ENCODE measurements around the gene NRTN. TPM values are rescaled to one million over a fixed set of nuclear protein-coding genes. Genes with fewer than 3 reads are reported as not detected.

Gene NRTN
- total RNA-seq, 2 experiments from 2014 or later, result 0.49 to 3.2 TPM

DNA sequence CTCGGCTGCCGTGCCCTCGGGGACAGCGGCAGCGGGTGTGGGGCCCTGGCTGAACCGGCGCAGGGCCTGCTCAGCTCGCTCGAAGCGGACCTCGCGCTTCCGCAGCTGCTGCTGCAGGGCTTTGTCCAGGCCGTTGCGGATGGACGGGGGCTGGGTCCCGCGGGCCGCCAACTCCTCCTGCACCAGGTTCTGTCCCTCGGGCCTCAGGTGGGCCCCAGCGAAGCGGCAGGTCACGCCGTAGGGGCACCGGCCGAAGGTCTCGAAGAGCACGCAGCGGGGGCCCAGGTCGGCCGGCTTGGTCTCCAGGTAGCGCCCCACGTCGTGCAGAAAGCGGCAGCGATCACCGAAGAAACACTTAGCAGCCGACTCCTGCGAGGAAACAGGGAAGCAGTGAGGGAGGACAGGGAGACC lies 15.5 kb upstream of the NRTN start:
- no peak for DNase-seq (ENCODE audit: low spot score)
- H3K9me3 ChIP-seq (ENCODE audit: low read length), result no peaks in the 10 kb centered on the region
- H4K20me1 ChIP-seq (ENCODE audit: insufficient read depth, low read length), result no peaks in the 10 kb centered on the region
- POLR2A ChIA-PET, result no interaction called here
- TF ChIP-seq CTCF (conservative IDR thresholded peaks at IDR 0.05; ENCODE audit: low read length), result no peak
- no peak for TF ChIP-seq EZH2phosphoT487 (IDR thresholded peaks at IDR 0.05; ENCODE audit: borderline replicate concordance, low read depth, low read length)
- no TSS peak for BruUV-seq (replicated peaks)
- H3K4me2 ChIP-seq (ENCODE audit: low read length), result no peak overlapping the region
- intact Hi-C loops (cut with micrococcal nuclease; ENCODE audit: unreplicated experiment), result no loop called here
- H3K36me3 ChIP-seq (ENCODE audit: insufficient read depth, low read length), result peaks cover 60% of the 10 kb centered on the region
- no peak overlapping the region for H2AFZ ChIP-seq (ENCODE audit: low read length)
- CTCF ChIA-PET (ENCODE audit: unreplicated experiment), result no interaction called here
- H3K9me2 ChIP-seq (ENCODE audit: insufficient read depth, low read length), result no peaks in the 10 kb centered on the region
- peaks cover 9% of the 10 kb centered on the region for H3K4me1 ChIP-seq (ENCODE audit: insufficient read depth, low read length, poor library complexity, severe bottlenecking)
- no peak overlapping the region for H3K4me3 ChIP-seq (ENCODE audit: low read depth, low read length, poor library complexity, severe bottlenecking)
- no peak overlapping the region for H3K27ac ChIP-seq (ENCODE audit: low read depth, low read length, poor library complexity, severe bottlenecking)
- H3K79me2 ChIP-seq (ENCODE audit: insufficient read depth, low read depth, low read length), result peaks cover 7% of the 10 kb centered on the region; the same call in 1 of the 2 replicates

GRCh38 chr19:5789886-5790558 lies 14.8 kb upstream of the NRTN start:
- ChIA-PET POLR2A (interaction anchor here (0.6 kb wide), 1 partner anchor 1562 kb away, joined by 5 read pairs; no protein-coding TSS in a partner anchor), CTCF (ENCODE audit: unreplicated experiment) (no interaction called here)
- peaks cover 7% of the 10 kb centered on the region; the same call in 1 of the 2 replicates for H3K79me2 ChIP-seq (ENCODE audit: insufficient read depth, low read depth, low read length)
- no TSS peak for BruUV-seq (replicated peaks)
- H3K36me3 ChIP-seq (ENCODE audit: insufficient read depth, low read length), result peaks cover 53% of the 10 kb centered on the region
- intact Hi-C loops (cut with micrococcal nuclease; ENCODE audit: unreplicated experiment), result loop anchor here (2.0 to 10.0 kb wide), 3 partner anchors 69 to 165 kb away; partner anchors contain the start of genes CATSPERD, LONP1, RPL36 and SAFB
- H3K9me3 ChIP-seq (ENCODE audit: low read length), result no peaks in the 10 kb centered on the region
- H2AFZ ChIP-seq (ENCODE audit: low read length), result no peak overlapping the region
- no peak for TF ChIP-seq EZH2phosphoT487 (IDR thresholded peaks at IDR 0.05; ENCODE audit: borderline replicate concordance, low read depth, low read length)
- TF ChIP-seq CTCF (conservative IDR thresholded peaks at IDR 0.05; ENCODE audit: low read length), result no peak
- H3K9me2 ChIP-seq (ENCODE audit: insufficient read depth, low read length), result no peaks in the 10 kb centered on the region
- H3K4me1 ChIP-seq (ENCODE audit: insufficient read depth, low read length, poor library complexity, severe bottlenecking), result peaks cover 9% of the 10 kb centered on the region
- DNase-seq (ENCODE audit: low spot score), result no peak
- peak overlapping the region; percentile 77 for H3K4me2 ChIP-seq (ENCODE audit: low read length)
- no peaks in the 10 kb centered on the region for H4K20me1 ChIP-seq (ENCODE audit: insufficient read depth, low read length)
- H3K4me3 ChIP-seq (ENCODE audit: low read depth, low read length, poor library complexity, severe bottlenecking), result peak overlapping the region; percentile 78
- peak overlapping the region; percentile 81 for H3K27ac ChIP-seq (ENCODE audit: low read depth, low read length, poor library complexity, severe bottlenecking)
